Mesothelial cell of epicardium (in vitro differentiated cells): ENCODE results near the gene PCNX2. TPM values are rescaled to one million over a fixed set of nuclear protein-coding genes. Genes with fewer than 3 reads are reported as not detected.

Experiments
- DNase-seq, 2 experiments: peaks; one replicate each; pipeline ENCODE4 v3.0.0; 2021; ENCODE audit warnings: low spot score in 2 of 2; ENCODE audit not compliant: unreplicated experiment in 2 of 2
- H3K27ac Mint-ChIP-seq: 2 replicates; pipeline ENCODE4 v1.8.0; 2021; ENCODE audit warnings: mixed read lengths
- H3K27me3 Mint-ChIP-seq: 2 replicates; pipeline ENCODE4 v1.8.0; 2021; ENCODE audit warnings: low read depth, mixed read lengths
- H3K36me3 Mint-ChIP-seq: 2 replicates; pipeline ENCODE4 v1.8.0; 2021; ENCODE audit warnings: mixed read lengths
- H3K4me1 Mint-ChIP-seq: 2 replicates; pipeline ENCODE4 v1.8.0; 2021; ENCODE audit warnings: mixed read lengths
- H3K4me3 Mint-ChIP-seq: 2 replicates; pipeline ENCODE4 v1.8.0; 2021; ENCODE audit warnings: mild to moderate bottlenecking, moderate library complexity, mixed read lengths
- H3K9me3 Mint-ChIP-seq: 2 replicates; pipeline ENCODE4 v1.8.0; 2021; ENCODE audit warnings: mixed read lengths
- CTCF ChIP-seq: fragments of 200-600 bp; sonication (generic); IDR thresholded peaks from one replicate; pipeline ENCODE4 v1.5.0; 2021; ENCODE audit warnings: antibody characterized with exemption; ENCODE audit not compliant: unreplicated experiment
- total RNA-seq: library from RNA; stranded (reverse); gene quantifications from 3 replicates; pipeline ENCODE4 v1.2.1, GENCODE V29; 2021

Gene PCNX2
- total RNA-seq, 1 donor from 2014 or later: 28.4 TPM

DNA sequence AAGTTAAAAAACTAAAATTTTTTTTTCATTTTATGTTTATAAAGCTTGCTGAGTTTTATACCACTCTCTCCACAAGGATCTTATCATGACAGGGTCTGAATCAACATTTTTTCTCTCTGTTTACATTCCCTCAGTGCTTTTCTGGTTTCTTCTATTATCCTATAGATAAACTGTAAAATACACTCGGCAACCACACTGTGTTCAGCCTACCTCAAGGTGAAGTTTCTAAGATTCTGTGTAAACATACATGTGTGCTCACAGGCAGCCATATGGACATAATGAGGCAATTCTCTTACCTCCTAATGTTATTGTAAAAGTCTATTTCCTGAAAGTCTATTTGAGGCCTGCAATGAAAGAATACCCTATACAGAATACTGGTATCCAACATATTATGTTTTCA lies 230.5 kb downstream of the PCNX2 start:
- Mint-ChIP-seq H3K4me1 (no peaks in the 10 kb centered on the region), H3K9me3 (peaks cover 22% of the 10 kb centered on the region), H3K27ac (no peak overlapping the region), H3K27me3 (no peaks in the 10 kb centered on the region), H3K4me3 (no peak overlapping the region), H3K36me3 (peaks cover 22% of the 10 kb centered on the region)
- DNase-seq: no peak
- no peak for TF ChIP-seq CTCF

- Mint-ChIP-seq H3K9me3 (peaks cover 22% of the 10 kb centered on the region), H3K36me3 (peaks cover 25% of the 10 kb centered on the region), H3K27me3 (no peaks in the 10 kb centered on the region), H3K4me3 (no peak overlapping the region), H3K4me1 (no peaks in the 10 kb centered on the region), H3K27ac (no peak overlapping the region)
- no peak for DNase-seq
- no peak for TF ChIP-seq CTCF
Measured at GRCh38 chr1:233063462-233063861, 232.1 kb downstream of the PCNX2 start.

DNA sequence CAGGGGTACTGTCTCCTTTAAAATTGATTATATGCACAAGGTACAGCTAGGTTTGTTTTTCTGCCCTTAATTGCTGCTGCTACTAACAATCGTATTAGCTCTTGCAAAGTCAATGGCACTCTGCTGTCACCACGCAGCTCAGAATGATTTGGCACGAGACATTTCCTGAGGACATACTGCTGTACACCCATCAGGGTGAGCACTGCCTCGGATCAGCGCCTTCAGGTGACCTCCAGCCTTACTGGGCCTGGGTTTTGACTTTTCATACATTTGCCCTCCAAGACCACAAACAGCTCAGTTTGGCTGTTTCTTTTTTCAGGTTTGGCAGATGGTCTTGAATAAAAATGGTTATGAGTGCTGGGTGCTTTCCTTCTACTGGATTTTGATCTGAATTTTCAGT lies 234.3 kb downstream of the PCNX2 start:
- Mint-ChIP-seq H3K36me3 (peaks cover 25% of the 10 kb centered on the region), H3K27me3 (no peaks in the 10 kb centered on the region), H3K9me3 (peaks cover 22% of the 10 kb centered on the region), H3K4me1 (no peaks in the 10 kb centered on the region), H3K27ac (no peak overlapping the region), H3K4me3 (no peak overlapping the region)
- TF ChIP-seq CTCF: no peak
- no peak for DNase-seq

DNA sequence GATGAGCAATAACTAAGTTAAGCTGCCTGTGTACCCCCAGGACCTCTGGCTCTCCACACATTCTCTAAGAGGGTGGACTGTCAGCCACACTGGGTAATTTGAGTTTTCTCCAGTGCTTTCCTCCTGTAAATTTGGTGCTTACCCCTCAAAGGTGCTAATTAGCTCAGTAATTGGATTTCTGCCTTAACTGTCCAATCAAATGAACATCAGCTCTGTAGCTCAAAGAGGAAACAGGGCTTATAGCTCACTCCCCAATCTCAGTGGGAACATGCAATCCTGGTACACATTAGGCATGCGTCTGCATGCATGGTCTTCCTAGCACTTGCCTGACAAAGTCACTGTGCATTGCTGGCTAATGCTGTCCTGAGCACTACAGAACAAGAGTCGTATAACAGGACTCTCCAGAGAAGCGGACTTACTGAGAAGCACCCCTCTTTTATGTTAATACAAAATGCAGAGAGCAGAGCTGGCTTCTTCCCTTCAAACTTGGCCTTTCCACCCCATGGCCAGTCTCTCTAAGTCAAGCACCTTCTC lies 235.0 kb downstream of the PCNX2 start:
- Mint-ChIP-seq H3K9me3 (peaks cover 22% of the 10 kb centered on the region), H3K36me3 (peaks cover 25% of the 10 kb centered on the region), H3K27ac (no peak overlapping the region), H3K27me3 (no peaks in the 10 kb centered on the region), H3K4me3 (no peak overlapping the region), H3K4me1 (no peaks in the 10 kb centered on the region)
- no peak for TF ChIP-seq CTCF
- no peak for DNase-seq

- Mint-ChIP-seq H3K27ac (no peak overlapping the region), H3K36me3 (peaks cover 8% of the 10 kb centered on the region), H3K27me3 (peaks cover 4% of the 10 kb centered on the region), H3K4me1 (no peaks in the 10 kb centered on the region), H3K4me3 (no peak overlapping the region), H3K9me3 (no peaks in the 10 kb centered on the region)
- DNase-seq: no peak
- no peak for TF ChIP-seq CTCF
Measured at GRCh38 chr1:233057836-233058235, 237.7 kb downstream of the PCNX2 start.
